ENCODE measurements around the gene MOB3A.

MOB3A gene

DNA sequence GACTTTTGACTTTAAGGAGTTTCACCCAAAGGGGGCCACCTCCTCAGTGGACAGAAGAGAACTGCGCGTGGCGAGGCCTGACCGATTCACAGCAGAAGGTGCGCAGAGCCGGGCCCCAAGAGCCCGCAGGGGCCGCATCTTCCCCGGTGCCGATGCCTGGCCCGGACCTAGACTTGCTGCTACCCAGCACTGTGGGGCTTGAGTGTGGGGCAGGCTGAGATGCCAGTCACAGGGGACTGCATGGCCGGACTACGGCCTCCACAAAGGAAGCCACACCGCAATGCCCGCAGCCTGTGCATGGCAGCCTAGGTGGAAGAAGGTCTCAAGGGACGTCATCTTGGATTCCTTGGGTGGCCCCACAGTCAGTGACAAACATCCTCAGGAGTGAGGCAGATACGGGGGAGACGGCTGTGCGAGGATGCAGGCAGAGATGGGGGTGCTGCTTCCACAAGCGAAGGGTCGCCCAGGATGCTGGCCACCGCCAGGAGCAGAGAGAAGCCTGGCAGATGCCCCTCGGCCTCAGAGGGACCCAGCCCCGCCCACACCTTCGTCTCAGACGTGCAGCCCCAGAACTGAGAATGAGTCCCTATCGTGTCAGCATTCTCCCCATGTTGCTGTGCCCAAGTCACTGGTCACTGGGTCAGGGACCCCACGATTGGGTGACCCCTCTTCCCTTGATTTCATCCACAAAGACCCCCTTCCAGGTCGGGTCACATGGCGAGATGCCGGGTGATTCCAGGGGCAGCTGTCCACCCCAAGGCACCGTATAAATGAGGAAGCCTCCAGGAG is 16.9 kb downstream of the MOB3A start:
- Histone ChIP-seq H3K9ac (ENCODE audit: low read depth, low read length) (no peak overlapping the region), H3K4me1 (ENCODE audit: control insufficient read depth, insufficient read depth, low read length) (no peaks in the 10 kb centered on the region), H3K27ac (ENCODE audit: low read depth, low read length) (no peak overlapping the region), H3K9me3 (ENCODE audit: control insufficient read depth, insufficient read depth, low read length) (no peaks in the 10 kb centered on the region), H3K36me3 (ENCODE audit: control insufficient read depth, insufficient read depth, low read length) (no peaks in the 10 kb centered on the region; the same call in 1 of the 2 replicates), H3K4me3 (ENCODE audit: low read depth, low read length) (no peak overlapping the region), H3K27me3 (ENCODE audit: control insufficient read depth, insufficient read depth, low read length) (no peaks in the 10 kb centered on the region)

DNA sequence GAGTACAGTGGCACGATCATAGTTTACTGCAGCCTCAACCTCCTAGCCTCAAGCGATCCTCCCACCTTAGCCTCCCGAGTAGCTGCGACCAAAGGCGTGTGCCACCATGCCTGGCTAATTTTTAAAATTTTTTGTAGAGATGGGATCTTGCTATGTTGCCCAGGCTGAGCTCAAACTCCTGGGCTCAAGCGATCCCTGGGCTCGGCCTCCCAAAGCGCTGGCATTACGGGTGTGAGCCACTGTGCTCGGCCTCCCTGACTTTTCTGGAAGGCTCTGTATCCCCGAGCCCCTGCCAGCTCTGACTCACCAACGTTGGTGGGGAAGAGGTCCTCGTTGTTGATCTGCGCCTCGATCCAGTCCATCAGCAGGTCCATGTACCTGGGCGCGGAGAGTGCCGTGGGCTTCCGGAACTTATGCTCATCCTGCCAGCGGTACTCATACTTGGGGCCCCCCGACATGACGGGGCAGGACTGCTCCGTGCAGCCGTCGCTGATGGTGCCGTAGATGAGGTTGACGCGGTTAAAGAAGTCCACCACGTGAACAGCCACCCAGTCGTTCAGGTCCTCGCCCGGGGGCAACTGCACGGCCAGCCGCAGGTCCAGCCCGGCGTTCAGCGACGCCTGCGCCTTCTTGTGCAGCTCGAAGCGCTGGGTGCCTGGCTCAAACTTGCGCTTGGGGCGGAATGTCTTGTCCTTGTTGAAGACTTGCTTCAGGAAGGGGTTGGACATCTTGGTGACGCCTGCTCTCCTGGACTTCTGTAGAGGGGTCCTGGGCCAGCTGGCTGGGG is 18.1 kb downstream of the MOB3A start:
- no peak overlapping the region for H3K9ac ChIP-seq (ENCODE audit: low read depth, low read length)
- H3K9me3 ChIP-seq (ENCODE audit: control insufficient read depth, insufficient read depth, low read length): no peaks in the 10 kb centered on the region
- H3K4me3 ChIP-seq (ENCODE audit: low read depth, low read length): no peak overlapping the region
- no peak overlapping the region for H3K27ac ChIP-seq (ENCODE audit: low read depth, low read length)
- H3K36me3 ChIP-seq (ENCODE audit: control insufficient read depth, insufficient read depth, low read length): no peaks in the 10 kb centered on the region; the same call in 1 of the 2 replicates
- no peaks in the 10 kb centered on the region for H3K4me1 ChIP-seq (ENCODE audit: control insufficient read depth, insufficient read depth, low read length)
- H3K27me3 ChIP-seq (ENCODE audit: control insufficient read depth, insufficient read depth, low read length): no peaks in the 10 kb centered on the region

GRCh38 chr19:2077398-2077797 is 18.7 kb downstream of the MOB3A start:
- H3K4me3 ChIP-seq (ENCODE audit: low read depth, low read length): no peak overlapping the region
- H3K4me1 ChIP-seq (ENCODE audit: control insufficient read depth, insufficient read depth, low read length): no peaks in the 10 kb centered on the region
- no peaks in the 10 kb centered on the region for H3K9me3 ChIP-seq (ENCODE audit: control insufficient read depth, insufficient read depth, low read length)
- no peaks in the 10 kb centered on the region; the same call in 1 of the 2 replicates for H3K36me3 ChIP-seq (ENCODE audit: control insufficient read depth, insufficient read depth, low read length)
- no peaks in the 10 kb centered on the region for H3K27me3 ChIP-seq (ENCODE audit: control insufficient read depth, insufficient read depth, low read length)
- H3K27ac ChIP-seq (ENCODE audit: low read depth, low read length): no peak overlapping the region
- no peak overlapping the region for H3K9ac ChIP-seq (ENCODE audit: low read depth, low read length)

DNA sequence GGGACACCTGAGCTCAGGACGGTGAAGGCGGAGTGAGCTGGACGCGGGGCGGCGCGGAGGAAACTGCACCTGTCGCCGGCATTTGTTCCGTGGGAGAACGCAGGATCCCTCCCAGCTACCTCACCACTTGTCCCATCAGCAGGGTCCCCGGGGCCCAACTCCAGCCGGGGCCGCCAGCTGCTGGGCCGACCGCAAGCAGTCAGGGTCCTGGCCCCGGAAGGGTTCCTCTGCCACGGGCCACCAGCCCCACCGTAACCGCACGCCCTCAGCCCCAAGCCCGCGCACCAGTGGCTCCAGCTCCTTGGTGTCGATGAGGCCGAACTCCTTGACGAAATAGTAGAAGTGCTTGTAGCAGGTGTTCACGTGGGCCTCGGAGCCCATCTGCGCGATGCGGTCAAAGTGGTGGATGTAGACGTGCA is 19.6 kb downstream of the MOB3A start:
- no peak overlapping the region for H3K9ac ChIP-seq (ENCODE audit: low read depth, low read length)
- no peak overlapping the region for H3K4me3 ChIP-seq (ENCODE audit: low read depth, low read length)
- no peak overlapping the region for H3K27ac ChIP-seq (ENCODE audit: low read depth, low read length)
- no peaks in the 10 kb centered on the region for H3K9me3 ChIP-seq (ENCODE audit: control insufficient read depth, insufficient read depth, low read length)
- no peaks in the 10 kb centered on the region for H3K27me3 ChIP-seq (ENCODE audit: control insufficient read depth, insufficient read depth, low read length)
- H3K4me1 ChIP-seq (ENCODE audit: control insufficient read depth, insufficient read depth, low read length): no peaks in the 10 kb centered on the region
- H3K36me3 ChIP-seq (ENCODE audit: control insufficient read depth, insufficient read depth, low read length): no peaks in the 10 kb centered on the region; the same call in 1 of the 2 replicates

DNA sequence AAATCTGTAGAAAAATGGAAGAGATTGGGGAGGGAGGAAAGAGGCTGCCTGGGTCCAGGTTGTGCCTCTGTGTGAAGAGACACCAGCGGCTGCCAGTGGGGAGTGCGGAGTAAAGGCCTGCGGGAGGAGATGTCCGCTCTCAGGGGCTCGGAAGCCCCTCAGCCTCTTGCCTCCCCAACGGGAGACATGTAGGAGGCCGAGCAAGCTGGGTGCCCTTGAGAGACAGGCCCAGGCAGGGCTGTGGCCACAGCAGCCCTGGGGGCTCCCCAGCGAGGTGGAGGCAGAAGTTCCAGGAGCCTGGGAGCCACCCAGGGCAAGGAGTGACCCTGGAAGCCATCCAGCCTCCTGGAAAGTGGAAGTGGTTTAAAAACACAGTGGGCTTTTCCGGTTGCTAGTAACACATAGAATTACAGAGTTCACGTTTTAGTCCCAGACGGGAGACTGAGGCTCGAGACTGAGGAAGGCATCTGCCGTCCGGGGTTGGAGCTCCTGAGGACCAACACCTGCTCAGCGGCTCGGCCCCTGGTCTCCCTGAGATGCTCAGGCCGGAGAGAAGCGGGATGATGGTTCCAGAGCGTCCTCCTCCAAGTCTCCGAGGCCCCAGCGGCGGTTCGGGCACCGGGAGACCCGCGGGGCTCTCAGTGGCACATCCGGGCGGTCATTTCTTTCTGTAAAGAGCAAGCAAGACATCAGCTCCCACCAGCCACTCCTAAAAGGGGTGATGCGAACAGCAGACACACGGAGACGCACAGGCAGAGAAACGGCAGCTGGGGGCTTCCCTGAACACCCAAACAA is 23.2 kb downstream of the MOB3A start:
- Histone ChIP-seq H3K36me3 (ENCODE audit: control insufficient read depth, insufficient read depth, low read length) (no peaks in the 10 kb centered on the region; the same call in 1 of the 2 replicates), H3K9me3 (ENCODE audit: control insufficient read depth, insufficient read depth, low read length) (no peaks in the 10 kb centered on the region)

DNA sequence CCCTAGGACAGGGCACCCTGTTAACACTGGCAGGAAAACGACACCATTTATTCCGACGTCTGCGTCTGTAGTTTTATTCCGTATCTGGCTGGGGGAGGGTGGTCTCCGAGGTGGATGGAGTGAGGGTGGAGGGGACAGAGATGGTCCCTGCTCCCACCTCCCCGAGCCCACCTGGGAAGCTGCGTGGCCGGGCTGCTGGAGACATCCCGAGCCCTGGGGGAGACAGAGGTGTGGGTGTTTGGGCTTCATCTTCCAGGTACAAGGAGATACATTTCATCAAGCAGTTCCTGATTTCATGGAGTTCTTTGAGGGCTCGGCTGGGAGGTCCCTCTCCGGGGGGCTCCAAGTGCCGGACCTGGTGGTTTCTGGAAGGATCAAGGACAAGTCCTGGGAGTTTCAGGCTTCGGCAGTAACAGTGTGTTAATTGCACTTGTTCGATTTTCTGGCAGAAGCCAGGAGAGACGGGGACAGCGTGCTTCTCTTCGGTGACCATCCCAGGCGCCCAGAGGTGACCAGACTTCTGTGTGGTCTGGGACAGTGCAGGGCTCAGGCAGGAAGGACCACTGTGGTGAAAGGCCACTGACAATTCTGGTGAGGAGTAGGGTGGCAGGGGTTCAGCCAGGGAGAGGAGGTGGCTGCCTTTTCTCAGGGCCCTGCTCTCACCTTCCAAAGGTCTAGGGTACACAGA is 25.0 kb downstream of the MOB3A start:
- Histone ChIP-seq H3K36me3 (ENCODE audit: control insufficient read depth, insufficient read depth, low read length) (no peaks in the 10 kb centered on the region), H3K27me3 (ENCODE audit: control insufficient read depth, insufficient read depth, low read length) (no peaks in the 10 kb centered on the region), H3K27ac (ENCODE audit: low read depth, low read length) (no peak overlapping the region), H3K9me3 (ENCODE audit: control insufficient read depth, insufficient read depth, low read length) (no peaks in the 10 kb centered on the region), H3K4me3 (ENCODE audit: low read depth, low read length) (no peak overlapping the region), H3K9ac (ENCODE audit: low read depth, low read length) (no peak overlapping the region), H3K4me1 (ENCODE audit: control insufficient read depth, insufficient read depth, low read length) (no peaks in the 10 kb centered on the region)

More for the DNA sequence above, 23.2 kb downstream of the MOB3A start:
- Histone ChIP-seq H3K4me3 (ENCODE audit: low read depth, low read length) (no peak overlapping the region), H3K9ac (ENCODE audit: low read depth, low read length) (no peak overlapping the region), H3K4me1 (ENCODE audit: control insufficient read depth, insufficient read depth, low read length) (no peaks in the 10 kb centered on the region), H3K27me3 (ENCODE audit: control insufficient read depth, insufficient read depth, low read length) (no peaks in the 10 kb centered on the region), H3K27ac (ENCODE audit: low read depth, low read length) (no peak overlapping the region)

DNA sequence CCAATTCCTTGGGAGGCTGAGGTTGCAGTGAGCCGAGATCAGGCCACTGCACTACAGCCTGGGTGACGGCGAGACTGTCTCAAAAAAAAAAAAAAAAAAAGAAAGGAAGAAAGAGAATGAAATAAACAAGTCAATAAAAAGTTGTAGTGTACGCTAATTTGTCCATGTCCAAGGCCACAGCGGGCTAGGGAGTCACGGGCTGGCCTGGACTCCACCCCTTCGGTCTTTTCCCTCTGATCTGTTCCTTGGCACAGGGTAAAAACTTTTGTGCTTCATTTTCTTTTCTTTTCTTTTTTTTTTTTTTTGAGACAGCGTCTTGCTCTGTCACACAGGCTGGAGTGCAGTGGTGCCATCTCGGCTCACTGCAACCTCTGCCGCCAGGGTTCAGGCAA is 25.7 kb downstream of the MOB3A start:
- no peaks in the 10 kb centered on the region for H3K4me1 ChIP-seq (ENCODE audit: control insufficient read depth, insufficient read depth, low read length)
- H3K27me3 ChIP-seq (ENCODE audit: control insufficient read depth, insufficient read depth, low read length): no peaks in the 10 kb centered on the region
- H3K9me3 ChIP-seq (ENCODE audit: control insufficient read depth, insufficient read depth, low read length): no peaks in the 10 kb centered on the region
- no peak overlapping the region for H3K4me3 ChIP-seq (ENCODE audit: low read depth, low read length)
- no peak overlapping the region for H3K27ac ChIP-seq (ENCODE audit: low read depth, low read length)
- H3K9ac ChIP-seq (ENCODE audit: low read depth, low read length): no peak overlapping the region
- no peaks in the 10 kb centered on the region for H3K36me3 ChIP-seq (ENCODE audit: control insufficient read depth, insufficient read depth, low read length)

DNA sequence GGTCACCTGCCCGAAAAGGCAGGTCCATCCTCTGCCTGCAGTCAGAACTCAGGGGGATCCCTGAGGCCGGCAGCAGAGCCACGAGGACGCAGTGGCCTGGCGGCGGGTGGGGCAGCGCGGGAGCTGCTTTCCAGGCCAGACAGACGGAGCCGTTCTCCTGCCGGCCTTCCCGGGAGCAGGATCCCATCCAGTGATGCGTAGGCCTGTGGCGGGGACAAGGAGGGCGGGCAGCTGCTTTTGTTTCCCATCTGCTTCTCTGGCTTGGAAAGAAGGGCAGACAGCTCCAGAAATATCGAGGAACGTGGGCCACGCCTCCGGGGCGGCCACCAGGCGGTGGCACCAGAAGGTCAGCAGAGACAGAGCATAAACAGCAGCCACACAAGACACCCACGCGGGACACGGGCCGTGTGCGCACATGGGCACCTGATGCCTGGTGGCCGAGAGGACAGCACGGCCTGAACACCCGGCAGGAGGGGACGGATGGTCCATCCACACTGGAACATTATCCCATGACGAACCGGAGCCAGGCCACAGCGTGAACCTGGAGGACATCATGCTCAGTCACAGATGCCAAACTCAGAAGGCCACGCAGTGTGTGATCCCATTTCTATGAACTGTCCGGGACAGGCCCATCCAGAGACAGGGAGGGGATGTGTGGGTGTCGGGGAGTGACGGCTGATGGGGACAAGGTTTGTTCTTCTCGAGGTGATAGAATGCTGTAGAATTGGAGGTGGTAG is 31.2 kb downstream of the MOB3A start:
- H3K36me3 ChIP-seq (ENCODE audit: control insufficient read depth, insufficient read depth, low read length): no peaks in the 10 kb centered on the region
- H3K4me3 ChIP-seq (ENCODE audit: low read depth, low read length): no peak overlapping the region
- H3K4me1 ChIP-seq (ENCODE audit: control insufficient read depth, insufficient read depth, low read length): peaks cover 15% of the 10 kb centered on the region
- no peaks in the 10 kb centered on the region for H3K27me3 ChIP-seq (ENCODE audit: control insufficient read depth, insufficient read depth, low read length)
- no peak overlapping the region for H3K27ac ChIP-seq (ENCODE audit: low read depth, low read length)
- no peaks in the 10 kb centered on the region for H3K9me3 ChIP-seq (ENCODE audit: control insufficient read depth, insufficient read depth, low read length)
- no peak overlapping the region for H3K9ac ChIP-seq (ENCODE audit: low read depth, low read length)

DNA sequence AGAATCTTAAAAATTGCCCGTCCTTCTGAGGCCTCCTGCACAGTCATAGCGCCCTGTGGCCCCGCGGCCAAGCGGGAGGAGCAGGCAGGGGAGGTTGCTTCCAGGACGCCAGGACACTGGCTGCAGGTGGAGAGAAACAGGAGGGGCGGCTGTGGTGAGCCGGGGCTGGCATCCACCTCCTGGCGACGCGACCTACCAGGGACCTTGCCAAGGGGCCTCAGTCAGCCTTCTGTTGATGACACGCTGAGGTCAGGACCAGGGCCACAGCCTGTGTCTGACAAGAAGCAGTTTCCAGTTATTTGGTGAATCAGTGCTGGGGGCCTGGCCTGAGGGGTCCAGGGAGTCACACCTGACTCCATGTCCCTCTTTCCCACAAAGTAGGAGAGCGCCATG is 31.7 kb downstream of the MOB3A start:
- Histone ChIP-seq H3K4me1 (ENCODE audit: control insufficient read depth, insufficient read depth, low read length) (peaks cover 17% of the 10 kb centered on the region), H3K36me3 (ENCODE audit: control insufficient read depth, insufficient read depth, low read length) (no peaks in the 10 kb centered on the region), H3K27me3 (ENCODE audit: control insufficient read depth, insufficient read depth, low read length) (no peaks in the 10 kb centered on the region), H3K27ac (ENCODE audit: low read depth, low read length) (no peak overlapping the region), H3K9me3 (ENCODE audit: control insufficient read depth, insufficient read depth, low read length) (no peaks in the 10 kb centered on the region), H3K4me3 (ENCODE audit: low read depth, low read length) (no peak overlapping the region), H3K9ac (ENCODE audit: low read depth, low read length) (no peak overlapping the region)

- Histone ChIP-seq H3K36me3 (ENCODE audit: control insufficient read depth, insufficient read depth, low read length) (no peaks in the 10 kb centered on the region), H3K4me3 (ENCODE audit: low read depth, low read length) (no peak overlapping the region), H3K27ac (ENCODE audit: low read depth, low read length) (no peak overlapping the region), H3K9ac (ENCODE audit: low read depth, low read length) (no peak overlapping the region), H3K9me3 (ENCODE audit: control insufficient read depth, insufficient read depth, low read length) (no peaks in the 10 kb centered on the region), H3K27me3 (ENCODE audit: control insufficient read depth, insufficient read depth, low read length) (no peaks in the 10 kb centered on the region), H3K4me1 (ENCODE audit: control insufficient read depth, insufficient read depth, low read length) (peaks cover 18% of the 10 kb centered on the region)
These were observed 32.3 kb downstream of the MOB3A start for GRCh38 chr19:2063824-2064223.
